Islet of Langerhans (tissue), 1 donor: Measurements from ENCODE around the gene COQ8A.
"Not testable (repeated sequence)": the region's sequence is repeated elsewhere in the genome, so short reads cannot be mapped to it uniquely, and the experiment has no call there.

Source experiments
- FAIRE-seq: peaks from one replicate; lab custom pipeline; 2011; peaks lifted over from hg19 to GRCh38; lab: Jason Lieb, UNC

The COQ8A gene

DNA sequence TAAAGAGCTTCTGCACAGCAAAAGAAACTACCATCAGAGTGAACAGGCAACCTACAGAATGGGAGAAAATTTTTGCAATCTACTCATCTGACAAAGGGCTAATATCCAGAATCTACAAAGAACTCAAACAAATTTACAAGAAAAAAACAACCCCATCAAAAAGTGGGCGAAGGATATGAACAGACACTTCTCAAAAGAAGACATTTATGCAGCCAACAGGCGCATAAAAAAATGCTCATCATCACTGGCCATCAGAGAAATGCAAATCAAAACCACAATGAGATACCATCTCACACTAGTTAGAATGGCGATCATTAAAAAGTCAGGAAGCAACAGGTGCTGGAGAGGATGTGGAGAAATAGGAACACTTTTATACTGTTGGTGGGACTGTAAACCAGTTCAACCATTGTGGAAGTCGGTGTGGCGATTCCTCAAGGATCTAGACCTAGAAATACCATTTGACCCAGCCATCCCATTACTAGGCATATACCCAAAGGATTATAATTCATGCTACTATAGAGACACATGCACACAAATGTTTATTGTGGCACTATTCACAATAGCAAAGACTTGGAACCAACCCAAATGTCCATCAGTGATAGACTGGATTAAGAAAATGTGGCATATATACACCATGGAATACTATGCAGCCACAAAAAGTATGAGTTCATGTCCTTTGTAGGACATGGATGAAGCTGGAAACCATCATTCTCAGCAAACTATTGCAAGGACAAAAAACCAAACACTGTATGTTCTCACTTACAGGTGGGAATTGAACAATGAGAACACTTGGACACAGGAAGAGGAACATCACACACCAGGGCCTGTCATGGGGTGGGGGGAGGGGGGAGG lies 10.6 kb upstream of the COQ8A start:
- FAIRE-seq = not testable (repeated sequence)

DNA sequence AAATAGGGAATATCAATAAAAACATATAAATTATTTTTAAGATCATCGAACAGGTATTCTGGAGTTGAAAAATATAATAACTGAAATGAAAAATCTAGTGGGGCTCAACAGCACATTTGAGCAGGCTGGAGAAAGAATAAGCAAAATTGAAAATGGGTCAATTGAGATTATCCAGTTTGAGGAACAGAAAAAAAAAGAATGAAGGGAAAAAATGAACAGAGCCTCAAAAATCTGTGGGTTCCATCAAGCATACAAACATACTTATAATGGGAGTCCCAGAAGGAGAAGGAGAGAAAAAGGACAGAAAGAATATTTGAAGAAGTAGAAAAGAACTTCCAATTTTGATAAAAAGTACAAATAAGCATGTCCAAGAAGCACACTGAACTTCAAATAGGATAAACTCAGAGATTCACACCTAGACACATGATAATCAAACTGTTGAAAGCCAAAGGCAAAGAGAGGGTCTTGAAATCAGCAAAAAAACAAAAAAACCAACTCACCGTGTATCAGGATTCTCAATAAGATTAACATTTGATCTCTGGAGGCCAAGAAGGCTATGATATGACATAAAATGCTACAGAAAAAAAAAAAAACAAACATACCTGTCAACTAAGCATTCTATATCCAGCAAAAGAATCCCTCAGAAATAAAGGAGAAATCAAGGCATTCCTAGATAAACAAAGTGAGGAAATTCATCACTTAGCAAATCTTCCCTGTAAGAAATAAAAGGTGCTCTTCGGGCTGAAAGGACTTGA lies 5.4 kb upstream of the COQ8A start:
- no peak for FAIRE-seq

GRCh38 chr1:226937940-226938725 lies 2.0 kb upstream of the COQ8A start:
- FAIRE-seq = no peak

DNA sequence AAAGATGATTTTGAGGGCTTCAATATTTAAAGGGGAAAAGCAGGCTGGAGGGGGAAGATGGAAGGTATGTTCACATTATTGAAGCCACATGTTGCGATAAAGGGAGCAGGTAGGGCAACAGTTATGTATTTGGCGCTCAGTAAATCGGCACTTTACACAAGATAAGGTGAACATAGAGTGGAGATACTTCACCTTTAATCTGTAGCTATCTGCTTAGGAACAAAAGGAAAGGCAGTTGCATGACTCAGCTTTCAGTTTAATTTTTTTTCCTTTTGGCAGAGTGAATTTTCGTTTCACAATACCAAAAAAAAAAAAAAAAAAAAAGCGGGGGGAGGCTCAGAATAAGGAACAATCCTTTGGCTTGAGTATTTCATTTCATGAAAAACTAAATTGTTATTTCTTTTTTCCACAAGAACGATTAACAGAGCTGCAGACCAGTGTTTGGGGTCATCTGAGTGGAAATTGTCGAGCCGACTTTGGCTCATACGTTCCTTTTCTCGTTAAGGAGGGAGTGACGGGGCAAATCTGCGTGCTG lies 1.1 kb upstream of the COQ8A start:
- peak; percentile 78 for FAIRE-seq

GRCh38 chr1:226939438-226940028 lies 561 bp upstream of the COQ8A start:
- no peak for FAIRE-seq

- no peak for FAIRE-seq
Measured at GRCh38 chr1:226940806-226941067, 643 bp downstream of the COQ8A start.

GRCh38 chr1:226942392-226942791 lies 2.3 kb downstream of the COQ8A start:
- no peak for FAIRE-seq

DNA sequence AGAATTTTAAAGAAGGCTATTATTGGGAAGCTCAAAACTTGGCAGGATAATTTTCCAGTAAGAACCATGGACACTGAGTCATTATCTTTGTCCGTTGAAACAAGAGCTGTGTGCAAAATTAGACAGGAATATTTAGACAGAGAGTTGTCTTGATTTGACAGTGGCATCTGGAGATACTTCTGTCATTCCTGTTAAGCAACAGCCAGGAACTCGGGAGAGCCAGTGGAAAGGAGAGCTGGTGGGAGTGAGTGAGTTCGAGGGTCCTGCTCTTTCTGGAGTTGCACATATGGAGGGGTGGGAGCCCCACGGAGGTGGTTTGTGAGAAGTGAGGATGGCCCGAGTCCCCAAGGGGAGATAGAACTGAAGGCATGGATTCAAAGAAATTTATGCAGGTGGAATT lies 3.1 kb downstream of the COQ8A start:
- FAIRE-seq = no peak

- FAIRE-seq = no peak
Measured at GRCh38 chr1:226943927-226944326, 3.8 kb downstream of the COQ8A start.

GRCh38 chr1:226945106-226945857 lies 5.2 kb downstream of the COQ8A start:
- peak; percentile 91 for FAIRE-seq

DNA sequence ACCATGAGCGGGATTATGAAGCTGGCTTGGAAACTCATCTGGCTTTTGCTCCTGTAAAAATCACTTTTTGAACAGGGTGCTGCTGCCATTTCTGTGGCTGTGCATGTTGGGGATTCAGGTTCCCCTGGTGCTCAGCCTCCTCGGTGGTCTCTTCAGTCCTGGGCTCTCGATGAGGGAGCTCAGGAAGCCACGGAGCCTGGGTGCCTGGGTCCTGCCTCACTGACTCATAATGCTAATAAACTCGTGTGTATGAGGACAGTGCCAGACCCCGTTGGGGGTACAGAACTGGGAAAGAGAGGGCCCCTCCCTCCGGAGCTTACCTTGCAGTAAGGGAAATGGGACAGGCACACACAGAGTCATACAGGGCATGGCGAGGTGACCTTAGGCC lies 5.8 kb downstream of the COQ8A start:
- no peak for FAIRE-seq

DNA sequence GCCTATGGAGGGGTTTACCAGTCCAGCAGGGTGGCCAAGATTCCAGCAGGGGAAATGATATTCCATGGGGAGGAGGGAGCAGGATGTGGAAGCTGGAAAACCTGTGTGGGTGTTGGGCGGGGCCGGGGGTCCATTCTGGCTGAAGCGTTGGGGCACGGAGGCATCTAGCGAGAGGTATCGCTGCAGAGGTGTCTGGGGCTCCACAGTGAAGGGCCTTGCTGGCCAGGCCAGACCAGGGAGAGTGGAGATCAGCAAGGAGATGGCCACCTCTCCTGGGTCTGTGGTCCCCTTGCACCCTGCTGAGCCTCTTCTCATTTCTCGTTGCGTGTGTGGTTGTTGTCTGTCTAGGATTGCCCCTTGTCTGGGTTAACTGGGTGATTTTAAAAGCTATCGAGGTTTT lies 6.2 kb downstream of the COQ8A start:
- FAIRE-seq = no peak

DNA sequence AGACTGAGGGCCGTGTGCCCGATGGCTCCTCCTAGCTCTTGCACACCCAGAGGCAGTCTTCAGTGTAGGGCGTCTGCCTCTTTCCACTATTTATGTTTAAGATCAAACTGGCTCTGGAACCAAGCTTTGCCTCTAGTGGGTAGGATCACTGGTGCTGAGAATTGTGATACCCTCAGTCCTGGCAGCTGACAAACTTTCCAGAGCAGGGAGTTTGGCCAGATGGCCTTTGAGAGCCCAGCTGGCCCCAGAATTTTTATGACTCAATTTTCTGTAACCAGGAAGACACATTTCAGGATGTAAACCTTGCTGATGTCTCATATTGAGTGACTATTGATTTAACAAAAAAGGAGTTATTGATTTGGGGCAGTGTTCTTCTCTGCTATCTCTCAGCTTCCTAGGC lies 6.7 kb downstream of the COQ8A start:
- no peak for FAIRE-seq

DNA sequence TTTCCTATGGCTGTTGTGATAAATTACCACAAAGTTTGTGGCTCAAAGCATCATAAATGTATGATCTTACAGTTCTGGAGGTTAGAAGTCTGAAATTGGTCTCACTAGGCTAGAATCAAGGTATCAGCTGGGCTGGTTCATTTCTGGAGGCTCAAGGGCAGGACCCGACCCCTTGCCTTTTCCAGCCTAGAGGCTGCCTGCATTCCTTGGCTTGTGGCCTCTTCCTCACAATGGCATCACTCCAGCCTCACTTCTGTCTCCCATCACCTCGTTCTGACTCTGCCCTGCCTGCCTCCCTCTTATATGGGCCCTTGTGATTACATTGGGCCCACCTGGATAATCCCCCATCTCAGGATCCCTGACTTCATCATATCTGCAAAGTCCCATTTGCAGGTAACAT lies 8.0 kb downstream of the COQ8A start:
- no peak for FAIRE-seq

DNA sequence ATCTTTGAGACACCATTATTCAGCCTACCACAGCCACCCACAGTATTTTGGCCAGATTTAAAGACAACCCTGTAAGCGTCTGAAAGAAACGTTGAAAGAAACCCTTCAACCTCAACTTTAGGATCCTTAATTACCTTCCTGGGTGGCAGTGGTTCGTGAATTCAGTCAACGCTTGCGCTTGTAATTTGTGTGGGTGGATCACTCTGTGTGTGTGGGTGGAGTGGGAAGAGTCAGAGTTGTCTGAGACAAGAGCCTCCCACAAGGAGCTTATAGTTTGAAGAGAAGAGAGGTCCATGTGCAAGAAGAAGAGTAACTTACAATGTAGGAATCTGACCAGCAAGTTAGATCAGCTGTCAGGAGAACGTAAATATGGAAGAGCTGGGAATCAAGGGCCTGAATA lies 8.4 kb downstream of the COQ8A start:
- FAIRE-seq = no peak

- FAIRE-seq = no peak
Measured at GRCh38 chr1:226948996-226949395, 8.9 kb downstream of the COQ8A start.

DNA sequence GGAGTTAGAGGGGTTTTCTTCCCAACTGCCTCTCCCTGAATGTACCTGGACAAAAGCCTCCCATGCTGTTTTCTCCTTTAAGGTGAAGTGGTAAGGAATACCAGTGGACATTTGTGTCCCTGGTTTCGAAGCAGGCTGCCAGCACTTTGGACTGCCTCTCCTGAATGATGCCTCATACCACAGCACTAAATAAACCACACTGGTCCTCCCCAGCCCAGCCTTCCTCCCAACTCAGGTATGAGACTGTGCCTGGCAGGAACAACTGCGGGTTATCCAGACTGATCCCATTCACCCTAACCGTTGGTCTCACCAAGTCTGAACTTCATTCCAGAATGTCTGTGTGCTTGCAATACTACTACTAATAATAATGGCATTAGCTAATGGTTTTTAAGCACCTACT lies 9.3 kb downstream of the COQ8A start:
- FAIRE-seq = no peak

DNA sequence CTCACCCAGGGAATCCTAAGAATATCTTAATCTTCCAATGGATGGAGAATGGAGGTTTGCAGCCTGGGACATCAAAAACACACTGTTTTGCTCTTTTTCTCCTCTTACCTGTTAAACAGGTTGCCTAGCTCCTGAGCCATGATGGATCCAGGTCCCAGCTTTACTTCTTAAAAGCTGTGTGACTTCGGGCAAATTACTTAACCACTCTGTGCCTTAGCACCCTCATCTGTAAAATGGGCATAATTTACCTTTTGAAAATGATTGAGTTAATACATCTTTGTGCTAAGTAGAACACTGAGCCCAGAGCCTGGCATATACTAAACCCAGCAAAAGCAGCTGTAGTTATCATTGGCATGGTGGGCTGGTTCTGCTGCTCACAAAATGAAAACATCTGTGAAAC lies 10.2 kb downstream of the COQ8A start:
- FAIRE-seq = no peak

DNA sequence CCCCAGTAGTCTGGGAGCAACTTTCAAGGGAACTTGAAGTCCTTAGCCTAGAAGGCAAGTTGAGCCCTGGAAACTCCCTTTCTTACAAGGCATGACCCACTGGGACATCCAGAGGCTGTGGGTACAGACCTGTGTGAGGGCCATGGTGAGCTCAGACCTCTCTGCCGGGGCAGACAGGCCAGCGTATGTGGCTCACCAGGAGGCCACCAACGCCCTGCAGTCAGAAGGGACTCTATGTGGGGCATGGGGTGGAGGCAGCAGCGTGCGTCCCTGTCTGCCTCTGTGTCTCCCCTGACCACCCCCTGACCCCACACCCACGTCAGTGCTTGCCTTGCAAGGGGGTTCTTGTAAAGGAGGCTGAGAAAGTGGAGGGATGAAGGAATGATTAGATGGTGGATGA lies 10.8 kb downstream of the COQ8A start:
- no peak for FAIRE-seq

DNA sequence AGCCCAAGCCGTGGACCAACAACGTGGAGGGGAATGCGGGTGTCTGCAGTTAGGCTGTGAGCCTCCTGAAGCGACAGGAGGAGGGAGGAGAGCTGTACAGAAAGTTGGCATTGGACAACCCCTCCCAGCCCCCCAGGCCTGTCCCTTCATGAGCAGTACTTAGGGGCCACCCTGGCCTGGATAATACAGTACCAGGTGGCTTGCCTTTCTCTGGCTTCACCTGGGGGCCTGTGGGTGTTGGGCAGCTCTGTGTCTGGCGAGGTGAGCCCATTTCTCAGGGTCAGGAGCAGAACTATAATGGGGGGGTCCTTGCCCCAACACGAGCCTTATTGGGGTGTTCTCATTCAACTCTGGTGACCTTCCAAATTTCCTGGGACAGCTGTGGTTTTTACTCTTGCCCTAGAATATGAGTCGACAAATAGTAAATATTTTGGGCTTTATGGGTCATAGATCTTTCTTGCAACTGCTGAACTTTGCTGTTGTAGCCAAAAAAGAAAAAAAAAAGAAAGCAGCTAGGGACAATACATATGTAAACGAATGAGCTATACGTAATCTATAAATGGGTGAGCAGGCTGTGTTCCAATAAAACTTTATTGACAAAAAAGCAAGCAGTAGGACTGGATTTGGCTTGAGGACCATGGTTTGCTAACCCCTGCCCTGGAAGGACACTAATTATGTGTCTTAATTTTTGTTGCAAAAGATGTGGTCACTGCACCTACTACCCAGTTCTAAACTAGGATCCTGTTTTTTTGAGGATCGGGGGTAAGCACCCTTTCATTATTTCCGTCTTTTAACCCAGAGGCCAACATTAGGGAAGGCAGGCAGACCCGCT lies 11.4 kb downstream of the COQ8A start:
- FAIRE-seq = no peak

- FAIRE-seq = no peak
Measured at GRCh38 chr1:226952118-226952441, 12.0 kb downstream of the COQ8A start.
